Nephron progenitor cell (in vitro differentiated cells): ENCODE data around the gene SBK3.

ENCODE experiments used
- DNase-seq: peaks from one replicate; pipeline ENCODE4 v3.0.0; 2021
- H3K27ac Mint-ChIP-seq: 2 replicates; pipeline ENCODE4 v1.8.0; 2021; ENCODE audit warnings: mild to moderate bottlenecking, moderate library complexity, mixed read lengths
- H3K27me3 Mint-ChIP-seq: 2 replicates; pipeline ENCODE4 v1.8.0; 2021; ENCODE audit warnings: mild to moderate bottlenecking, low read depth, mixed read lengths; ENCODE audit not compliant: poor library complexity
- H3K36me3 Mint-ChIP-seq: 2 replicates; pipeline ENCODE4 v1.8.0; 2021; ENCODE audit warnings: low read depth, mixed read lengths
- H3K4me1 Mint-ChIP-seq: 2 replicates; pipeline ENCODE4 v1.8.0; 2021; ENCODE audit warnings: mixed read lengths
- H3K4me3 Mint-ChIP-seq: 2 replicates; pipeline ENCODE4 v1.8.0; 2021; ENCODE audit warnings: mild to moderate bottlenecking, moderate library complexity, mixed read lengths
- H3K9me3 Mint-ChIP-seq: 2 replicates; pipeline ENCODE4 v1.8.0; 2021; ENCODE audit warnings: mild to moderate bottlenecking, moderate library complexity, mixed read lengths
- CTCF ChIP-seq: fragments of 200-600 bp; sonication (generic); IDR thresholded peaks from 2 replicates; pipeline ENCODE4 v1.5.0; 2021; ENCODE audit warnings: antibody characterized with exemption

SBK3 gene

DNA sequence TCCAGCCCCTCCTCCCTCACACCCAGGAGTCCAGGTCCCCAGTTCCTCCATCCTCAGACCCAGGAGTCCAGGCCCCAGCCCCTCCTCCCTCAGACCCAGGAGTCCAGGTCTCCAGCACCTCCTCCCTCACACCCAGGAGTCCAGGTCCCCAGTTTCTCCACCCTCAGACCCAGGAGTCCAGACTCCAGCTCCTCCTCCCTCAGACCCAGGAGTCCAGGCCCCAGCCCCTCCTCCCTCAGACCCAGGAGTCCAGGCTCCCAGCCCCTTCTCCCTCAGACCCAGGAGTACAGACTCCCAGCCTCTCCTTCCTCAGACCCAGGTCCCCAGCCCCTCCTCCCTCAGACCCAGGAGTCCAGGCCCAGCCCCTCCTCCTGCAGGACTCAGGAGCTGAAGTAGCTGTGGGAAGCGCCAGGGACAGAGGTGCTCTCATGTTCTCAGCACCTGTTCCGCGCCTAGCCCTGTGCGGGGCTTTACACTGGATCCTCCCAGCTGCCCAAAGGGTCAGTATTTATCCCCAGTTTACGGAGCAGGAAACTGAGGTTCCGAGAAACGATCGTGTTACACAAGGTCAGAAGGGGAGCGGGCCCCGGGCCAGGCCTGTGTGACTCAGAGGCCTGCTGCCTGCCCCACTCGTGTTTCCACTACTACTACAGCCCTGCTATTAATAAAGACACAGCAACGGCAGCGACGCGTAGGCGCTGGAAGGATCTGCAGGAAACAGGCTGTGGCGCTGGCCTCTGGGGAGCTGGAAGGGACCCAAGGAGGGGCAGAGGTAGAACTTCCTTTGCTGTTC lies 1.7 kb upstream of the SBK3 start:
- Mint-ChIP-seq H3K27me3 (peaks cover 20% of the 10 kb centered on the region), H3K9me3 (peaks cover 6% of the 10 kb centered on the region), H3K36me3 (no peaks in the 10 kb centered on the region), H3K4me3 (peak overlapping the region; percentile 59), H3K4me1 (peaks cover 75% of the 10 kb centered on the region), H3K27ac (peak overlapping the region; percentile 96)
- DNase-seq, result no peak
- no peak for TF ChIP-seq CTCF

DNA sequence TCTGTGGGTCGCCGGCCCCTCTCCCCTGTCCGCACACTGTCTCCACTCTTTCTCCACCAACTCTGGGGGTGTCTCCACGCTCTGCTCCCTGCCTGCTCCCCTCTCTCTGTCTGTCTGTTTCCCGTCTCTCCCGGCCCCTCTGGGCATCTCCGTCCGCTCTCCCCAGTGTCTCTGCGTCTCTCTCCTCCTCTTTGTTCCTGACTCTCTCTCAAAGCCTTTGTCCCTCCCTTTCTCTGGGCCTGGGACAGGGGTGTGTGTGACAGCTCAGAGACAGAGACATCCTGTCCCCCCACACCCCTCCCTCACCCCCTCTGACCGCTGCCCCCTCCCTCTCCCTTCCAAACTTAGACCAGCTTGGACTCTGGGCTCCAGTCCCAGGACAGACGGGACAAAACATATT lies 668 bp upstream of the SBK3 start:
- Mint-ChIP-seq H3K4me1 (peaks cover 72% of the 10 kb centered on the region), H3K4me3 (peak overlapping the region; percentile 68), H3K27me3 (peaks cover 17% of the 10 kb centered on the region), H3K9me3 (peaks cover 11% of the 10 kb centered on the region), H3K36me3 (no peaks in the 10 kb centered on the region), H3K27ac (peak overlapping the region; percentile 99)
- no peak for TF ChIP-seq CTCF
- no peak for DNase-seq

GRCh38 chr19:55544776-55545439 lies 435 bp downstream of the SBK3 start:
- peak overlapping the region; percentile 68 for H3K4me3 Mint-ChIP-seq
- no peak for DNase-seq
- no peaks in the 10 kb centered on the region for H3K36me3 Mint-ChIP-seq
- H3K9me3 Mint-ChIP-seq, result peaks cover 11% of the 10 kb centered on the region
- peak overlapping the region; percentile 95 for H3K27ac Mint-ChIP-seq
- no peak for TF ChIP-seq CTCF
- H3K27me3 Mint-ChIP-seq, result peaks cover 25% of the 10 kb centered on the region
- peaks cover 71% of the 10 kb centered on the region for H3K4me1 Mint-ChIP-seq

DNA sequence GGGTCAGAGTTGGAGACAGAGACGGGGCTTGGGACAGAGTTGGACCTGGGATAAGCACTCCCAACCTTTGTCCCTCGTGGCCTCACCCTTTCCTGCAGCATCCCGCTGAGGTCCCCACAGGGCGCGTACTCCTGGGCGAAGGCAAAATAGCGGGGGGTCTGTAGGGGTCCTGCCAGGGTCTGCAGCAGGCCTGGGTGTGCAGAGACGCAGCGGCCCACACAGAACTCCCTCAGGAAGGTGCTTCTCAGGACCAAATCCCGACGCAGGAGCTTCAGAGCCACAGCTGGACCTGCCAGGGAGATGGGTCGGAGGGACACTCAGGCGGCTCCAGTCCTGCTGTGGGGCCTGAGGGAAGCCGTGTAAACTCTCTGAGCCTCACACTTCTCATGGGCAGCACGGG lies 1.3 kb downstream of the SBK3 start:
- Mint-ChIP-seq H3K27me3 (peaks cover 29% of the 10 kb centered on the region), H3K36me3 (no peaks in the 10 kb centered on the region), H3K4me1 (peaks cover 71% of the 10 kb centered on the region), H3K9me3 (peaks cover 11% of the 10 kb centered on the region), H3K4me3 (no peak overlapping the region), H3K27ac (no peak overlapping the region)
- no peak for DNase-seq
- TF ChIP-seq CTCF, result no peak

GRCh38 chr19:55543567-55543966 lies 1.8 kb downstream of the SBK3 start:
- no peak for DNase-seq
- H3K36me3 Mint-ChIP-seq, result no peaks in the 10 kb centered on the region
- peaks cover 71% of the 10 kb centered on the region for H3K4me1 Mint-ChIP-seq
- no peak for TF ChIP-seq CTCF
- peaks cover 11% of the 10 kb centered on the region for H3K9me3 Mint-ChIP-seq
- peaks cover 29% of the 10 kb centered on the region for H3K27me3 Mint-ChIP-seq
- no peak overlapping the region for H3K27ac Mint-ChIP-seq
- no peak overlapping the region for H3K4me3 Mint-ChIP-seq
